HG03439 (cell line): ENCODE results near the gene XPNPEP1.

Experiments used
- ATAC-seq: cut with Tn5 transposase; IDR thresholded peaks from one replicate; pipeline ENCODE4 v1.9.1; 2021; ENCODE audit warnings: mild to moderate bottlenecking, moderate library complexity; ENCODE audit not compliant: unreplicated experiment

Gene XPNPEP1

DNA sequence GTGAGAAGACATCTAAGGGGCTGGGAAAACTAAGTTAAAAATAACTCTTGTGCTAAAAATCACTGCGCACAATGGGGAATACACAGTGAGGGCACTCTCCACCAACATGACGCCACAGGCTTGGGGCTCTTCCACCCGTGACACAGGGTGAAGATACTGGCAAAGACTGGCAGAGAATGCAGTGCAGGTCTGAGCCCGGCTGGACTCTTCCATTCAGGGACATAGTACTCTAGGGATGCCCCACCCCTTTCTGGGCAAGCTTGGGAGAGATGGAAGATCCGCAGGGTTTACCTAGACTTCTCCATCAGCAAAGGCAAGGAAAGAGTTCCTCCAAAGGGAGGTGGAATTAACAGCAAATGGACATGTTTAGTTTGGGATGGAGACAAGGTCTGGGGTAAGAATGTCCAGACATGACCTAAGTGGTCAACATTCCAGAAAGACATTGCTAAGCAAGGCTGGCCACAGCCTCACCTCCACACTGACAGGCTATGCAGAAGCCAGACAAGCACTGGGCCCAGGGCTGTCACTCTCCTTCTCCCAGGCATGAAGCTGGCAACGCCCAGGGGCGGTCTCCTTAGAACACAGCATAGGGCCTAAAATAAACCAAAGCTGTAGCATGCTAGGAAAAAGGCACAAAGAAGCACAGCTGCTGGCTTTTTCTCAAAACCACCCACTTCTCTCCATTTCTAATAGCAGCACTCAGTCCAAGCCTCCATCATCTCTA is 28.1 kb downstream of the XPNPEP1 start:
- no peak for ATAC-seq

GRCh38 chr10:109894516-109894915 is 28.8 kb downstream of the XPNPEP1 start:
- no peak for ATAC-seq

- no peak for ATAC-seq
Observed at GRCh38 chr10:109893386-109893785, 29.9 kb downstream of the XPNPEP1 start.

DNA sequence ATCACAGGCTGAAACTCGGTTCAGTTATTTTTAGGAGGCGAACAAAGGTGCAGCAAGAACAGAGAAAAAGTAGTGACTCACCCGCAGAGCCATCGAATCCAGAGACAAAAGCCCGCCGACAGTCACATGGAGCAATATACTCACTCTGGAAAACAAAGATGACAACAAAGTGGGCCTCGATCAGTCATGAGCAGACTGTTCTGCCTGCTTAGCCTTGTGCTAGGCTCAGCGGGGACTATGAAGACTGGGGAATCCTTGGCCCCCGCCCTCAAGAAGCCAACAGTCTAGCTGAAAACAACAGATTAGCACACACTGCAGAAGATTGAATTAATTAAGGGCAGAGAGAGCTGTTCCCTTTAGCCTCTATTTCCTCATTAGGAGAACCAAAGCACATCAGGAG is 30.4 kb downstream of the XPNPEP1 start:
- ATAC-seq = no peak

GRCh38 chr10:109892117-109892516 is 31.2 kb downstream of the XPNPEP1 start:
- no peak for ATAC-seq

DNA sequence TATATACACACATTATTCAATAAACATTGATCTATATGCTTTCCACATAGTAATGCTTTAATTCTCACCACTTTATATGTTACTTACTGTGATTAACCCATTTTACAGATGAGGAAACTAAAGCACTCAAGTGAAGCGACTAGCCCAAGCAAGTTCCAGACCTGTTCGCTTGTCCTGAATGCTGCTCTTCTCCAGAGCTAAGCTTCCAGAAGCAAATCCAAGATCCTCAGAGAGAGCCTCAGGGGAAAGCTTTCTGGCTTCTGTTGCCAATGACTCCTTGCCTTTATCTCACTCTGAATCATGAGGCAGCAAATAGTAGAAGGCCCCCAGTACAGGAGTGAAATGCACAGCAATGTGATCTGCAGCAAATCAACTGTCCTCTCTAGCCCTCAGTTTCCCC is 32.2 kb downstream of the XPNPEP1 start:
- ATAC-seq = no peak

DNA sequence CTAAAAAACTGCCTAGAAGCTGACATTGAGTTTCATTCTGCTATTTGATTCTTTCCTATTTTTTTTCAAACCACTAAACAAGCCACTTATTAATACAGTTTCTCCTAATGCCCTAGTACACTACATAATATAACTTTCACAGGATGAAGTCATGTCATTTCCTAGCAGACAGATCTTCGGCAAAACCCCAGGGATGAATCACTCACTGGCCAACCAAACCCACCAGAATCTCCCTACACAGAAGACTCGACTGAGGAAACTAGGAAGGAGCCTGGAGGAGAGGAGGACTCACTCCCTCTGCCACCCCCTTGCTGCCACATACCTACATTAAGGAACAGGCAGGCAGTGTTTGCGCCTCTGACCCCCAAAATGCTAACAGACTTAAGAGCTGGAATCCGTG is 33.4 kb downstream of the XPNPEP1 start:
- ATAC-seq = no peak

DNA sequence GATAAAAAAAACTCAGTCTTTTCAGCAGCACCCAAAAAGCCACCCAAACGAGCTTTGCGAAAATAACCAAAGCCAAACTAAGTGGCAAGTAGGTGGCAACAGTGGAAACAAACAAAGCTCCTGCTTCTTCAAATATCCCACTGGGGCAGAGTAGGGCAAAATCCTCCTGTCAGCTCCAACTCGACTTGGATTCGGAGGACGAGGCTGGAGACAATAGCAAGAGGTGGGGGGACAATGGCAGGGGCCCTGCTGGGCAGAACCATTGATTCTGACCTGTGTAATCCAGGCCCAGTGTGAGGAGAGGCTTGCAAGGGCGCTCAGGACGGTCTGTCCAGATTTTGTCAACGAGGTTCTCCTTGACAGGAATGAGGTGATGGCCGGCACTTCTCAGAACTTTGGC is 35.5 kb downstream of the XPNPEP1 start:
- ATAC-seq = no peak

- ATAC-seq = no peak
Observed at GRCh38 chr10:109887243-109887642, 36.1 kb downstream of the XPNPEP1 start.

GRCh38 chr10:109886781-109887140 is 36.5 kb downstream of the XPNPEP1 start:
- no peak for ATAC-seq

GRCh38 chr10:109886037-109886780 is 37.1 kb downstream of the XPNPEP1 start:
- no peak for ATAC-seq

GRCh38 chr10:109883859-109884771 is 39.2 kb downstream of the XPNPEP1 start:
- ATAC-seq = peak; percentile 74

DNA sequence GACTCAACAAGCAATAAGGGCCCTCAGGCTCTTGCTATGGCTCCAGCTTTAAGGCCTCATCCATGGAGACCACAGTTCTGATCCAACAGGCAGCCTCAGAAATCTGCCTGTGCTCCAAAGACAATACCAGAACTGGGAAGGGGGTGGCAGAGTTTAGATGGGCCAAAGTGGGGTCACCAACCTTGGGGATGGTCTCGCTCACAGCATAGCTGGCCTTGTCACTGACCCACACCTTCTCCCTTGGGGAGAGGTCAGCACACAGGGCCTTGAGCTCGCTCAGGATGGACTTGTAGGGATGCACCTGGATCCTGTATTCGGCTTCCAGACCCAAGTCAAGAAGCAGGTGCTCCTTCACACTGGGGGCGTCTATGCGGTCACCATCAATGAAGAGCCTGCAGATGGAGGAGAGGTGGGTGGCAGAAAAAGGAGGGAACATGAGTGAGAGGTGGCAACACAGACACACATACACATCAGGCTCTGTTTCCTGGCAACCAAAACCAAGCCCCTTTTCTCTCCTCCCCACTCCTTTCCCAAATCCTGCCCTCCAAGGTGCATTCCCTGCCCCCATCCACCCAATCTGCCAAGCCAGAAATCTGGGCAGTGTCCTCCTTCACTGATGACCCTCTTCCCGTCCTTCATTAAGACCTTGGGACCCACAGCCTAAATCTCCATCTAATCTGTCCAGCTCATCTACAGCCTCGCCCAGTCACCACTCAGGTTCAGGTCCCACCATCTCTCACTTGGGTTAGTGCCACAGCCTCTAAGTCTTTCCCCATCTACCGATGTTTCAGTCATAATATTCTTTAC is 40.9 kb downstream of the XPNPEP1 start:
- no peak for ATAC-seq

DNA sequence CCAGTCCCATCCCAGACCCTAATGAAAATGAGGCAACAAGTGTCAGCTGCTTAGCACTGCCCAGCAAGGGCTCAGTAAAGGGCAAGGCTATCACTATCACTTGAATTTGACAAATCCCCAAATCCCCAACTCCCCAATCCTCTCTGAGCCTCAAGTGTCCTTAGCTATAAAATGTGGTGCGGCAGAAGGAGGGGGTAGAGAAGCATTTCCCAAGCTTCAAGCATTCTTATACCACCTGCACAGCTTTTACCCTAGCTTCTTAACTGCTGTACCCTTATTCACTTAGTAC is 41.6 kb downstream of the XPNPEP1 start:
- ATAC-seq = no peak

DNA sequence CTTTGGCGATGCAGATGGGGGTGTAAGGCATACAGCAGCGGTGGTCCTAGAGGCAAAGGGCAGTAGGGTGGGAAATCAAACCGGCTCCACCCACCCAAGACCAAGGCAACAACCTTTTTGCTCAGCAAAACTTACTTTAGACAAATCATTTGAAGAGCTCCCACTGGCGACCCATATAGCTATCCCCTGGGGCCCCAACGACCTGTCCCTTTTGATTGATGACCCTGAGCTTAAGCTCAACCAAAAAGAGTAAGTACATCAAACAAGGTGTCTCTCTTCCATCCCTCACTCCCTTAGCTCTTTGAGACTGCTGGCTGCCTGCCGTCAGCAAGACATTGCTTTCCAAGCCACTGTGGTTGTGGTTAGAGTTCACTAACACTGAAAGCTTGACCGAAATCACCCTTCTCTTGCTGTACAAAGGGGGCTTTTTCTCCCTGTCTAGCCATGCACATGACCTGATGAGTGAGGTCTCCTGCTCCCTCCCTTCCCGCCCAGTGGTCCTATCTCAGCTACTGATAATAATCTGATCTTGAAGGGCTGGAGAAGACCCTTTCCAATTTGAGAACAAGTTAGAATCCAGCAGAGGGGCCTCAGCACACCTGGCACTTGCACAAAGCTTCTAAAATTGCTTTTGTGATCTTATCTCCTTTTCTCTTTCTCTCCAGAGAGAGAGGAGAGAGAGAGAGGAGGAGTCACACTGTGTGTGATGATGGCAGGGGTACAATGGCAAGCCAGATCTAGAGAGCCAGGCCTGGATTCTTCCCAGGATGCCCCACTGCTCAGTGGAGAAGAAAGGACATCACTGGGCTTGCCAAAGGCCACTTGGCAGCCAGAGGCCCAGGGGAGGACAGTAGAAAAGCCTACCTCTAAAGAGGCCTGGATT is 42.2 kb downstream of the XPNPEP1 start:
- ATAC-seq = no peak

- no peak for ATAC-seq
Observed at GRCh38 chr10:109877546-109877945, 45.8 kb downstream of the XPNPEP1 start.

GRCh38 chr10:109875828-109876821 is 47.2 kb downstream of the XPNPEP1 start:
- no peak for ATAC-seq

- no peak for ATAC-seq
Observed at GRCh38 chr10:109875151-109875568, 48.2 kb downstream of the XPNPEP1 start.

DNA sequence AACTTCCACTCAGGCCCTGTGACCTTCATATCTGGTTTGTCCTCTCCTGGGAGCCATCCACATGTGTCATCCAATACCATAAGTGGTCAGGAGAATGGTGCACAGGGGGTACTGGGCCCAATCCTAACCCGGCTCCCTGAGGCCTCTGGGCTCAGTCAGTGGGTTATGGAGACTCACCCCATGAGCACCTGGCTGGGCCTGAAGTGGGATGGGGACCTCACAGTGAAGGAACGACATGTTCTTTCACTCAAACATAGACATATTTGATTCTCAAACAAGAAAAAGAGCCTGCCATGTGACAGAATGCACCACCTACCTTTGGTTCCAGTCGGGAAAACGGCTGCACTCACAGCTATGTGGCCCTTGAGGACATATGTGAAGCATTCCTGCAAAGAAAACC is 51.8 kb downstream of the XPNPEP1 start:
- ATAC-seq = no peak
